Stimulated activated memory B cell treated with anti-CD40 and anti-IgM and Interleukin-4, amounts not matched to agents 10 μg/mL and 1 μg/mL and 100 μg/mL, for 72 hours (primary cell): ENCODE results near the gene RNU1-2.
"Not testable (repeated sequence)": the region's sequence is repeated elsewhere in the genome, so short reads cannot be mapped to it uniquely, and the experiment has no call there.

Experiments
- ATAC-seq: fragments of 150-1000 bp; cut with Tn5 transposase; 2 replicates; pipeline ENCODE4 v1.10.0; 2021
- H3K27ac Mint-ChIP-seq: one replicate; pipeline ENCODE4 v1.8.0; 2022; ENCODE audit warnings: mild to moderate bottlenecking, mixed read lengths
- H3K27me3 Mint-ChIP-seq: one replicate; pipeline ENCODE4 v1.8.0; 2022; ENCODE audit warnings: mixed read lengths
- H3K36me3 Mint-ChIP-seq: one replicate; pipeline ENCODE4 v1.8.0; 2022; ENCODE audit warnings: mixed read lengths
- H3K4me1 Mint-ChIP-seq: one replicate; pipeline ENCODE4 v1.8.0; 2022; ENCODE audit warnings: mixed read lengths
- H3K4me3 Mint-ChIP-seq: one replicate; pipeline ENCODE4 v1.8.0; 2022; ENCODE audit warnings: mild to moderate bottlenecking, moderate library complexity, mixed read lengths
- H3K9me3 Mint-ChIP-seq: one replicate; pipeline ENCODE4 v1.8.0; 2022; ENCODE audit warnings: mixed read lengths

Gene RNU1-2

GRCh38 chr1:16925635-16926490 lies 30.1 kb downstream of the RNU1-2 start:
- peaks cover 35% of the 10 kb centered on the region for H3K4me1 Mint-ChIP-seq
- H3K4me3 Mint-ChIP-seq, result no peak overlapping the region
- ATAC-seq, result no peak
- no peaks in the 10 kb centered on the region for H3K27me3 Mint-ChIP-seq
- H3K27ac Mint-ChIP-seq, result peak overlapping the region; percentile 55
- H3K36me3 Mint-ChIP-seq, result peaks cover 3% of the 10 kb centered on the region
- H3K9me3 Mint-ChIP-seq, result no peaks in the 10 kb centered on the region

GRCh38 chr1:16926491-16927073 lies 30.8 kb downstream of the RNU1-2 start:
- no peaks in the 10 kb centered on the region for H3K9me3 Mint-ChIP-seq
- ATAC-seq, result no peak
- H3K27me3 Mint-ChIP-seq, result no peaks in the 10 kb centered on the region
- no peak overlapping the region for H3K4me3 Mint-ChIP-seq
- H3K27ac Mint-ChIP-seq, result no peak overlapping the region
- H3K36me3 Mint-ChIP-seq, result peaks cover 5% of the 10 kb centered on the region
- peaks cover 31% of the 10 kb centered on the region for H3K4me1 Mint-ChIP-seq

- no peaks in the 10 kb centered on the region for H3K27me3 Mint-ChIP-seq
- H3K27ac Mint-ChIP-seq, result no peak overlapping the region
- peaks cover 6% of the 10 kb centered on the region for H3K36me3 Mint-ChIP-seq
- no peaks in the 10 kb centered on the region for H3K9me3 Mint-ChIP-seq
- ATAC-seq, result no peak
- H3K4me1 Mint-ChIP-seq, result peaks cover 25% of the 10 kb centered on the region
- H3K4me3 Mint-ChIP-seq, result no peak overlapping the region
These were observed 31.5 kb downstream of the RNU1-2 start for GRCh38 chr1:16927256-16927655.

- H3K4me3 Mint-ChIP-seq, result no peak overlapping the region
- peaks cover 11% of the 10 kb centered on the region for H3K36me3 Mint-ChIP-seq
- H3K4me1 Mint-ChIP-seq, result peaks cover 25% of the 10 kb centered on the region
- H3K27me3 Mint-ChIP-seq, result no peaks in the 10 kb centered on the region
- no peak overlapping the region for H3K27ac Mint-ChIP-seq
- no peak for ATAC-seq
- H3K9me3 Mint-ChIP-seq, result no peaks in the 10 kb centered on the region
These were observed 32.1 kb downstream of the RNU1-2 start for GRCh38 chr1:16927711-16928485.

- Mint-ChIP-seq H3K36me3 (peaks cover 11% of the 10 kb centered on the region), H3K4me1 (peaks cover 25% of the 10 kb centered on the region)
- not testable (repeated sequence) for H3K4me3 Mint-ChIP-seq, ATAC-seq, H3K27ac Mint-ChIP-seq, H3K9me3 Mint-ChIP-seq, H3K27me3 Mint-ChIP-seq
These were observed 33.6 kb downstream of the RNU1-2 start for GRCh38 chr1:16929146-16930041.

GRCh38 chr1:16931206-16931934 lies 35.6 kb downstream of the RNU1-2 start:
- not testable (repeated sequence) for ATAC-seq, H3K9me3 Mint-ChIP-seq, H3K4me3 Mint-ChIP-seq, H3K27ac Mint-ChIP-seq, H3K27me3 Mint-ChIP-seq
- peaks cover 18% of the 10 kb centered on the region for H3K36me3 Mint-ChIP-seq
- peaks cover 11% of the 10 kb centered on the region for H3K4me1 Mint-ChIP-seq

- H3K27me3 Mint-ChIP-seq, ATAC-seq, H3K27ac Mint-ChIP-seq, H3K4me1 Mint-ChIP-seq, H3K9me3 Mint-ChIP-seq, H3K4me3 Mint-ChIP-seq: not testable (repeated sequence)
- peaks cover 30% of the 10 kb centered on the region for H3K36me3 Mint-ChIP-seq
These were observed 38.2 kb downstream of the RNU1-2 start for GRCh38 chr1:16933945-16934344.

GRCh38 chr1:16936580-16936979 lies 40.8 kb downstream of the RNU1-2 start:
- not testable (repeated sequence) for H3K27me3 Mint-ChIP-seq, H3K27ac Mint-ChIP-seq, ATAC-seq, H3K4me1 Mint-ChIP-seq, H3K9me3 Mint-ChIP-seq, H3K4me3 Mint-ChIP-seq
- H3K36me3 Mint-ChIP-seq, result peaks cover 30% of the 10 kb centered on the region

- Mint-ChIP-seq H3K27me3 (no peaks in the 10 kb centered on the region), H3K36me3 (peaks cover 32% of the 10 kb centered on the region), H3K4me3 (no peak overlapping the region), H3K27ac (no peak overlapping the region), H3K4me1 (no peaks in the 10 kb centered on the region), H3K9me3 (no peaks in the 10 kb centered on the region)
- ATAC-seq, result no peak
These were observed 42.9 kb downstream of the RNU1-2 start for GRCh38 chr1:16938351-16939321.

GRCh38 chr1:16939386-16940180 lies 43.8 kb downstream of the RNU1-2 start:
- H3K27ac Mint-ChIP-seq, H3K4me1 Mint-ChIP-seq, H3K4me3 Mint-ChIP-seq, H3K9me3 Mint-ChIP-seq, H3K27me3 Mint-ChIP-seq: not testable (repeated sequence)
- peak; percentile 20 for ATAC-seq
- peaks cover 32% of the 10 kb centered on the region for H3K36me3 Mint-ChIP-seq

GRCh38 chr1:16944038-16944437 lies 48.3 kb downstream of the RNU1-2 start:
- H3K27me3 Mint-ChIP-seq, result no peaks in the 10 kb centered on the region
- H3K9me3 Mint-ChIP-seq, result no peaks in the 10 kb centered on the region
- ATAC-seq, result no peak
- no peak overlapping the region for H3K27ac Mint-ChIP-seq
- peaks cover 23% of the 10 kb centered on the region for H3K36me3 Mint-ChIP-seq
- no peaks in the 10 kb centered on the region for H3K4me1 Mint-ChIP-seq
- H3K4me3 Mint-ChIP-seq, result no peak overlapping the region

GRCh38 chr1:16945512-16945911 lies 49.7 kb downstream of the RNU1-2 start:
- not testable (repeated sequence) for H3K9me3 Mint-ChIP-seq, H3K27me3 Mint-ChIP-seq, H3K4me3 Mint-ChIP-seq, H3K4me1 Mint-ChIP-seq, H3K27ac Mint-ChIP-seq
- ATAC-seq, result peak; percentile 49
- H3K36me3 Mint-ChIP-seq, result peaks cover 22% of the 10 kb centered on the region
